Activated CD8-positive, alpha-beta T cell treated with anti-CD3 and anti-CD28 coated beads for 36 hours (primary cell): ENCODE measurements around the gene CDH23. TPM values are rescaled to one million over a fixed set of nuclear protein-coding genes. Genes with fewer than 3 reads are reported as not detected.

Experiments
- ATAC-seq: fragments of 200-7000 bp; cut with Tn5 transposase; one replicate; pipeline ENCODE4 v1.10.0; 2021; ENCODE audit warnings: mild to moderate bottlenecking, moderate library complexity
- CTCF ChIA-PET: fragments of 350-600 bp; sonication (Branson Sonifier 250); formaldehyde crosslinking; loops from one replicate; lab custom pipeline; 2021; ENCODE audit warnings: antibody characterized with exemption; lab: Charles Lee
- POLR2A ChIA-PET: fragments of 350-600 bp; sonication (Branson Sonifier 250); formaldehyde crosslinking; loops from one replicate; lab custom pipeline; 2021; ENCODE audit warnings: antibody characterized with exemption; lab: Charles Lee
- DNase-seq: peaks from one replicate; pipeline ENCODE4 v3.0.0-alpha.2; 2020
- H3K27ac Mint-ChIP-seq: one replicate; pipeline ENCODE4 v1.8.0; 2021; ENCODE audit warnings: mild to moderate bottlenecking, mixed read lengths
- H3K27me3 Mint-ChIP-seq: one replicate; pipeline ENCODE4 v1.8.0; 2021; ENCODE audit warnings: mixed read lengths
- H3K36me3 Mint-ChIP-seq: one replicate; pipeline ENCODE4 v1.8.0; 2021; ENCODE audit warnings: low read depth, mixed read lengths
- H3K4me1 Mint-ChIP-seq: one replicate; pipeline ENCODE4 v1.8.0; 2021; ENCODE audit warnings: low read depth, mixed read lengths
- H3K4me3 Mint-ChIP-seq: one replicate; pipeline ENCODE4 v1.8.0; 2021; ENCODE audit warnings: mild to moderate bottlenecking, moderate library complexity, mixed read lengths
- H3K9me3 Mint-ChIP-seq: one replicate; pipeline ENCODE4 v1.8.0; 2021; ENCODE audit warnings: mixed read lengths
- intact Hi-C: fragments of 100-400 bp; cut with micrococcal nuclease; formaldehyde crosslinking; loops from one replicate; pipeline ENCODE4 v1.10.0; 2022
- total RNA-seq, 2 experiments: library from RNA; stranded (reverse); gene quantifications; one replicate each; pipeline ENCODE4 v1.2.3, GENCODE V29; 2021
- TF ChIP-seq, protein P1 (sequence below): fragments of 200-600 bp; IDR thresholded peaks from one replicate; pipeline ENCODE4 v1.8.0; 2022; ENCODE audit warnings: antibody characterized with exemption, mild to moderate bottlenecking

CDH23 gene
- total RNA-seq, 2 experiments from 2014 or later = 2.4 to 2.7 TPM

DNA sequence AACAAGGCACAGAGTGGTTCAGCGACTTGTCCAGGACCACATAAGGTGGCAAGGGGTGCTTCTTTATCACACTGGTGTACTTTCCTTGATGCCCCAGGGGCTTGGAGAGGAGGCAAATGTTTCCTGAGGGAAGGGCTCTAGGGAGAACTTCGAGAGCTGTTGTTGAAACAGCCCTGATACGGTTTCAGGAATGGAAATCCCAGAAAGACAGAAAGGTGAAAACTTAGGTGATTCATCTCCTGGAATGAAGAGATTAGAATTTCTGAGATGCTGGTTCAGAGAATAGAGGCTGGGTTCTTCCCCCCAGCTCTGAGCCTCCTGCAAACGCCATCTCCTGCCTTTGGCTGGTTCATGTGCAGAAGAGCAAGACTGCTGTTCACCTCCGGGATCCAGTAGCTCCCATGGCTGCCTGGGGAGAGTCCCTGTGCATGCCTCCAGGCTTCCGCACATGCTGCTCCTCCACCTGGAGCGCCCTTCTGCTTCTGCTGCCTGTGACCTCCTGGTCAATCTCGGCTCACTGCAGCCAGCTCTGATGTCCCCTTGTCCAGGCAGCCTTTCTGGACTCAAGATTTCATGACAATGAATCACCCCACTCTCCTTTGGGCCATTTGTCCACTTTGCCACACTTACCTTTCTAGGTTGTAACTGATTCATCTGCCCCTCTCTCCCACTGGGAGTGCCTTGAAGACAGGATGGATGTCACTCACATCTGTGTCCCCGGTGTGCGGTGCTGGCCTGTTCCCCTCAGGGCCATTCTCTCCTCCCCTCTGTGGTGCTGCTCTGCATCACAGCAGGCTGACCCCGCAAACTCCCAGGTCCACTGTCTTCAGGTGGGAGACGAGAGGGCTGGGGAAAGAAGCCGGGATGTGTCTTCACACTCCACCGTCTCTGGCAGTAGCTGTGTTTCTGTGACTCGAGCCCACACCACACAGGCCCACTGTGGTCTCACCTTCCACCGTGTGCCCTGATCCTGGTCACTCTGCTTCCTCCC is 3.6 kb upstream of the CDH23 start:
- ATAC-seq = no peak
- ChIA-PET POLR2A (no interaction called here), CTCF (interaction anchor here (1.0 to 1.9 kb wide), 3 partner anchors 9 to 217 kb away, joined by 3 to 7 read pairs (median 5); no protein-coding TSS in a partner anchor)
- intact Hi-C loops = loop anchor here (10.0 kb wide), 1 partner anchor 222 kb away; no protein-coding TSS in a partner anchor
- Mint-ChIP-seq H3K4me3 (no peak overlapping the region), H3K9me3 (no peaks in the 10 kb centered on the region), H3K4me1 (no peaks in the 10 kb centered on the region), H3K27ac (no peak overlapping the region), H3K27me3 (peaks cover 39% of the 10 kb centered on the region), H3K36me3 (no peaks in the 10 kb centered on the region)
- TF ChIP-seq, protein P1, sequence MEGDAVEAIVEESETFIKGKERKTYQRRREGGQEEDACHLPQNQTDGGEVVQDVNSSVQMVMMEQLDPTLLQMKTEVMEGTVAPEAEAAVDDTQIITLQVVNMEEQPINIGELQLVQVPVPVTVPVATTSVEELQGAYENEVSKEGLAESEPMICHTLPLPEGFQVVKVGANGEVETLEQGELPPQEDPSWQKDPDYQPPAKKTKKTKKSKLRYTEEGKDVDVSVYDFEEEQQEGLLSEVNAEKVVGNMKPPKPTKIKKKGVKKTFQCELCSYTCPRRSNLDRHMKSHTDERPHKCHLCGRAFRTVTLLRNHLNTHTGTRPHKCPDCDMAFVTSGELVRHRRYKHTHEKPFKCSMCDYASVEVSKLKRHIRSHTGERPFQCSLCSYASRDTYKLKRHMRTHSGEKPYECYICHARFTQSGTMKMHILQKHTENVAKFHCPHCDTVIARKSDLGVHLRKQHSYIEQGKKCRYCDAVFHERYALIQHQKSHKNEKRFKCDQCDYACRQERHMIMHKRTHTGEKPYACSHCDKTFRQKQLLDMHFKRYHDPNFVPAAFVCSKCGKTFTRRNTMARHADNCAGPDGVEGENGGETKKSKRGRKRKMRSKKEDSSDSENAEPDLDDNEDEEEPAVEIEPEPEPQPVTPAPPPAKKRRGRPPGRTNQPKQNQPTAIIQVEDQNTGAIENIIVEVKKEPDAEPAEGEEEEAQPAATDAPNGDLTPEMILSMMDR = no peak
- DNase-seq = no peak

- DNase-seq = no peak
- intact Hi-C loops = loop anchor here (10.0 kb wide), 1 partner anchor 221 kb away; no protein-coding TSS in a partner anchor
Observed at GRCh38 chr10:71393841-71394475, 2.8 kb upstream of the CDH23 start.

GRCh38 chr10:71394926-71395562 is 1.7 kb upstream of the CDH23 start:
- ATAC-seq (no peak), DNase-seq (no peak)
- Mint-ChIP-seq H3K27ac (no peak overlapping the region), H3K4me1 (no peaks in the 10 kb centered on the region), H3K36me3 (no peaks in the 10 kb centered on the region), H3K9me3 (no peaks in the 10 kb centered on the region), H3K27me3 (peaks cover 52% of the 10 kb centered on the region), H3K4me3 (no peak overlapping the region)
- ChIA-PET POLR2A (interaction anchor here (1.3 kb wide), 1 partner anchor 18 kb away, joined by 3 read pairs; no protein-coding TSS in a partner anchor), CTCF (interaction anchor here (0.7 to 5.7 kb wide), 18 partner anchors 11 to 378 kb away, joined by 3 to 60 read pairs (median 4); partner anchors contain the start of gene VSIR)
- TF ChIP-seq, protein P1 = no peak
- intact Hi-C loops = loop anchor here (5.0 to 10.0 kb wide), 2 partner anchors 172 to 220 kb away; no protein-coding TSS in a partner anchor

More at GRCh38 chr10:71393841-71394475, 2.8 kb upstream of the CDH23 start:
- Mint-ChIP-seq H3K9me3 (no peaks in the 10 kb centered on the region), H3K36me3 (no peaks in the 10 kb centered on the region), H3K4me1 (no peaks in the 10 kb centered on the region), H3K27me3 (peaks cover 45% of the 10 kb centered on the region), H3K27ac (no peak overlapping the region), H3K4me3 (no peak overlapping the region)
- ChIA-PET POLR2A (no interaction called here), CTCF (interaction anchor here (2.2 to 5.7 kb wide), 2 partner anchors 10 to 314 kb away, joined by 14 to 60 read pairs; no protein-coding TSS in a partner anchor)
- no peak for ATAC-seq
- TF ChIP-seq, protein P1 = no peak

DNA sequence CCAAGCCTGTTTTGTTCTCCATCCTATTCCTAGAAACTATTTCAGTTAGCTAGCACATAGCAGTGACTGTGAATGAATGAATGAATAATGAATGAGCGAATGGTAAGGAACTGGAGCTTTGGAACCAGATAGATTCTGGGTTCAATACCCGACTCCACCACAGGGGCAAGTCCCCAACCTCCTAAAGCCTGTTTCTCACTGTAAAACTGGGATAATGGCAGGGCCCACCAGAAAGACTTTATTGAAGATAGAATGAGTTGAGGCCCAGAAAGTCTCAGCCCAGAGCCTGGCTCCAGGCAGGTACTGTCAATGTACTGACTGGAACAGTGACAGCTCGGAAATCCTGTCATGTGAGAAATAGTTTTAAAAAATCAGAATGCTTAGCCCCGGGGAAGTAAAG is 1.1 kb upstream of the CDH23 start:
- intact Hi-C loops = loop anchor here (5.0 to 10.0 kb wide), 2 partner anchors 172 to 219 kb away; no protein-coding TSS in a partner anchor
- Mint-ChIP-seq H3K27me3 (peaks cover 53% of the 10 kb centered on the region), H3K27ac (no peak overlapping the region), H3K36me3 (no peaks in the 10 kb centered on the region), H3K9me3 (no peaks in the 10 kb centered on the region), H3K4me1 (no peaks in the 10 kb centered on the region), H3K4me3 (no peak overlapping the region)
- POLR2A ChIA-PET = interaction anchor here (1.3 kb wide), 1 partner anchor 19 kb away, joined by 3 read pairs; no protein-coding TSS in a partner anchor
- DNase-seq = no peak
- TF ChIP-seq, protein P1 = no peak
- CTCF ChIA-PET = interaction anchor here (0.7 to 5.7 kb wide), 24 partner anchors 12 to 416 kb away, joined by 3 to 60 read pairs (median 4); partner anchors contain the start of gene VSIR
- no peak for ATAC-seq
